ENCODE results near the gene CRYBG1.
"Not testable (repeated sequence)": the region's sequence is repeated elsewhere in the genome, so short reads cannot be mapped to it uniquely, and the experiment has no call there.

Gene CRYBG1

DNA sequence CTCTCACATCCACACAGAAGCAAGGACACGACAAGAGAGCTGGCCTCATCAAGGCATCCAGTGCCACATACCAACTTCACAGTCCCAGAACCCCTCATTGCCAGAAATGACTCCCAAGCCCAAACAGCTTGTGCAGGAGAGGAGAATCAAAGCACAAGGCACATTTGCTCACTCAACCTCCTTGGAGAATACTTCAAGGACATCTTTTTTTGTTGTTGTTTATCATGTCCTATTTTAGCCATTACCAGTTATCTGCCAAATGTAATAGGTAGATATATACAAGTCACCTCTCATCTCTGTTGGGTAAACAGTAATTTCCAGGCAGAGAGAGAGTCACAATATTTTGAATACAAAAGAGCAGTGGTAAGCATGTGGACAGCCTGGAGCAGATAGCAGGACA, 221.0 kb downstream of the CRYBG1 start:
- TF ChIP-seq, protein P1, sequence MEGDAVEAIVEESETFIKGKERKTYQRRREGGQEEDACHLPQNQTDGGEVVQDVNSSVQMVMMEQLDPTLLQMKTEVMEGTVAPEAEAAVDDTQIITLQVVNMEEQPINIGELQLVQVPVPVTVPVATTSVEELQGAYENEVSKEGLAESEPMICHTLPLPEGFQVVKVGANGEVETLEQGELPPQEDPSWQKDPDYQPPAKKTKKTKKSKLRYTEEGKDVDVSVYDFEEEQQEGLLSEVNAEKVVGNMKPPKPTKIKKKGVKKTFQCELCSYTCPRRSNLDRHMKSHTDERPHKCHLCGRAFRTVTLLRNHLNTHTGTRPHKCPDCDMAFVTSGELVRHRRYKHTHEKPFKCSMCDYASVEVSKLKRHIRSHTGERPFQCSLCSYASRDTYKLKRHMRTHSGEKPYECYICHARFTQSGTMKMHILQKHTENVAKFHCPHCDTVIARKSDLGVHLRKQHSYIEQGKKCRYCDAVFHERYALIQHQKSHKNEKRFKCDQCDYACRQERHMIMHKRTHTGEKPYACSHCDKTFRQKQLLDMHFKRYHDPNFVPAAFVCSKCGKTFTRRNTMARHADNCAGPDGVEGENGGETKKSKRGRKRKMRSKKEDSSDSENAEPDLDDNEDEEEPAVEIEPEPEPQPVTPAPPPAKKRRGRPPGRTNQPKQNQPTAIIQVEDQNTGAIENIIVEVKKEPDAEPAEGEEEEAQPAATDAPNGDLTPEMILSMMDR (IDR thresholded peaks at IDR 0.05) = no peak
- Histone ChIP-seq H3K27ac (no peak overlapping the region), H3K4me3 (no peak overlapping the region)
- DNase-seq (ENCODE audit: low spot score) = no peak

DNA sequence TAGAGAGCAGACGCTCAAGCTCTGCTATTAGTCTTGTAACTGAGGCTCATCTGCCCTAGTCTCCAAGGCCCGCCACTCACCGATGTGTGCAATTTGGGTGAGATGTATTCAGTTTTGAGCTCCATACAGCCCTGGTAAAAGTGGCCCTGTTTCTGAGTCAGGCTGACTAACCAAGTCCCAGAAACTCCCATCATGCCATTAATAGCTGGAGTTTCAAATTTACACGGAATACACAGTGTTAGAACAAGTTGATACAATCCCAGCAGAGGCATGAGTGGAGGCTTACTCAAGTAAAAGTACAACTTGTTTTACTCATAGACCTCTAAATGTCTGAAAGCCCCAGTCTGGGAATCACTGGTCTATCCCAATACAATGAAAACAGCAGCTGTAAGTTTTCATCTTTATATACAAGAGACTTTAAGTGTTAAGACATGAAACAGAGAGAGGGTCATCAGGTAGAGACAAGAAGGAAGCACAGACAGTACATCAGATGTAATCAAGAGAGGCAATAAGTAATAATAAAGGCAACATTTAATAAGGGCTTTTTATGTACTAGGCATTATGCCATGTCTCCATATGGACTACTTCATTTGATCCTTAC, 226.4 kb downstream of the CRYBG1 start:
- TF ChIP-seq, protein P1 (IDR thresholded peaks at IDR 0.05) = no peak
- no peak for DNase-seq (ENCODE audit: low spot score)
- Histone ChIP-seq H3K4me3 (no peak overlapping the region), H3K27ac (no peak overlapping the region)

DNA sequence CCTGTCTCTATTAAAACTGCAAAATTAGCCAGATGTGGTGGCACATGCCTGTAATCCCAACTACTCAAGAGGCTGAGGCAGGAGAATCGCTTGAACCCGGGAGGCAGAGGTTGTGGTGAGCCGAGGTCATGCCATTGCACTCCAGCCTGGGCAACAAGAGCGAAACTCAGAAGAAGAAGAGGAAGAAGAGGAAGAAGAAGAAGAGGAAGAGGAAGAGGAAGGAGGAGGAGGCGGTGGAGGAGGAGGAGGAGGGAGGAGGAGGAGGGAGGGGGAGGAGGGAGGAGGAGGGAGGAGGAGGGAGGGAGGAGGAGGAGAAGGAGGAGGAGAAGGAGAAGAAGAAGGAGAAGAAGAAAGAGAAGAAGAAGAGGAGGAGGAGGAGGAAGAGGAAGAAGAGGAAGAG, 228.4 kb downstream of the CRYBG1 start:
- not testable (repeated sequence) for DNase-seq (ENCODE audit: low spot score); H3K27ac ChIP-seq; H3K4me3 ChIP-seq

DNA sequence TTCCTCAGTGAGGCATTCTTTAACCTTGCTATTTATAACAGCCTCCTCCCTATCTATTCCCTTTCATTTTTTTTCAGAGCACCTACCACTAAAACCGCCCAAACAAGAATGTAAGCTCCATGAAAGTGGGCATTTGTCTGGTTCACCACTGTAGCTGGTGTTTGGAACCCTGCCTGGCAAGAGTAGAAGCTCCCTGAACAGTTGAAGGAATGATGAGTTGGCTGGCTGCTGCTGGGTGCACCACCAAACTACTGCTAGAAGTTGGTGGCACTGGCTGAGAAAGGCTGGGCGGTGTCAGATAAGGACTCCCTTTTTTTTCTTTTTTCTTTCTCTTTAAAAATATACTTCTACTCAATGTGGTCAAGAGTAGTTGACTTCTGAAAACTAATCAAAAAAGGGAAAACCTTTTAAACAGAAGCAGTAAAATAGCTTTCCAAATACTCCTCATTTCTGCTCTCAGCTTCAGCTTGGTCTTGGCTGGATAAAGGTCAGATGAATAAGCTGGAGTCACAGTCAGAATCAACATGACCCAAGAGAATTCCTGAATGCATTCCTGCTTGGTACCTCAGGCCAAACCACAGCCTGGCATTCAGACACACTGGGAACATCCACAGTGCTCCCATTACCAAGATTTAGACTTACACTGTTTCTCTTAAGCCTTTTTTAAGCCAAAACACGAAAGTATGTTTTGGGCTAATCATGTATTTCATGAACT, 230.8 kb downstream of the CRYBG1 start:
- TF ChIP-seq, protein P1 (IDR thresholded peaks at IDR 0.05) = no peak
- H3K27ac ChIP-seq = peak overlapping the region in 1 of 2 donors; percentile 52
- no peak for DNase-seq (ENCODE audit: low spot score)

DNA sequence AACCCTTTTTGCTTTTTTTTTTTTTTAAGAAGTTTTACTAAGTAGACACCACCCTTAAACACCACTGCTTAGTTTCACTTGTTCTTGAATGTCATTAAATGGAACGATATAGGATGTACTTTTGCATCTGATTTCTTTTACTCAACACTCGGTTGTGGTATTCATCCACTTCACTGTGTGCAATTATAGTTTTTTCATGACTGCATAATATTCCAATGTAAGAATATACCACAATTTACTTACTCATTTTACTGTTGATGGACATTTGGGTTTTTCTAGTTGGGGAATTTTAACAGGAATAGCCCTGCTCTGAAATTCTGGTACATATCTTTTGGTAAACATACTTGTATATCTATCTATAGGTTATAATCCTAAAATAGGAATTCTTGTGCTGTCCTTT, 238.9 kb downstream of the CRYBG1 start:
- no peak for DNase-seq (ENCODE audit: low spot score)
- TF ChIP-seq, protein P1 (IDR thresholded peaks at IDR 0.05) = no peak
- no peak overlapping the region for H3K27ac ChIP-seq
- H3K4me3 ChIP-seq = no peak overlapping the region

More for the DNA sequence above, 230.8 kb downstream of the CRYBG1 start:
- H3K4me3 ChIP-seq = no peak overlapping the region

DNA sequence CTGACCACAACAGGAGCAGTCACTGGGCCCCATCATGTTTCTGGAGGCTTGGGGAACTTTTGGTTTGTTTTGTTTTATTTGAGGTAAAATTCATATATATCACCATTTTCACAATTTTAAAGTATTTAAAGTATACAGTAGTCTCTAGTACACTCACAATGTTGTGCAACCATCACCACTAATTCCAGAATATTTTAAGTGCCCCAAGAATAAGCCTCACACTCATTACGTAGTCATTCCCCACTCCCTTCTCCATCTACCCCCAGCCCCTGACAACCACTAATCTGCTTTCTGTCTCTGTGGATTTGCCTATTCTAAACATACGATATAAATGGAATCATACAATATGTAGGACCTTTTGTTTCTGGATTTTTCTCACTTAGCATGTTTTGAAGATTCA, 239.8 kb downstream of the CRYBG1 start:
- no peak overlapping the region for H3K4me3 ChIP-seq
- no peak overlapping the region for H3K27ac ChIP-seq
- TF ChIP-seq, protein P1 (IDR thresholded peaks at IDR 0.05) = no peak
- DNase-seq (ENCODE audit: low spot score) = no peak

DNA sequence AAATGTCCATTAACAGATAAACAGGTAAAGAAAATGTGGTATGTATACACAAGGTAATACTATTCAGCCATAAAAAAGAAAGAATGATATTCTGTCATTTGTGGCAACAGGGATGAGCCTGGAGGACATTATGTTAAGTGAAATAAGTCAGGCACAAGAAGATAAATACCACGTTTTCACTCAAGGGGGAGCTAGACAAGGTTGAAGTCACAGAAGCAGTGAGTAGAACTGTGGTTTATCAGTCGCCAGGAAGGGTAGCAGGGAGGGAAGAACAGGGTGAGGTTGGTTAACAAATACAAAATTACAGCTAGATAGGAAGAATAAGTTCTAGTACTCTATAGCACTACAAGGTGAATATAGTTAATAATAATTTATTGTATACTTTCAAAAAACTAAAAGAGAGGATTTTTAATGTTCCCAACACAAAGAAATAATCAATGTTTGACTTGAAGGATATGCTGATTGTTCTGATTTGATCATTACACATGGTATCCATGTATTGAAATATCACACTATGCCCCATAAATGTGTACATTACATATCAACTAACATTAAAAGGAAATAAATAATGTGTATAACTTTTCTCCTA, 247.7 kb downstream of the CRYBG1 start:
- Histone ChIP-seq H3K4me3 (no peak overlapping the region), H3K27ac (no peak overlapping the region)
- DNase-seq (ENCODE audit: low spot score) = no peak
- TF ChIP-seq, protein P1 (IDR thresholded peaks at IDR 0.05) = no peak

Data from coronary artery (tissue), 2 donors.